Measurements from ENCODE around the gene FAM118A.
"Not testable (repeated sequence)": the region's sequence is repeated elsewhere in the genome, so short reads cannot be mapped to it uniquely, and the experiment has no call there.

The FAM118A gene

GRCh38 chr22:45310977-45311531 lies 1.3 kb downstream of the FAM118A start:
- DNase-seq: no peak

GRCh38 chr22:45312415-45312814 lies 2.7 kb downstream of the FAM118A start:
- no peak for DNase-seq

DNA sequence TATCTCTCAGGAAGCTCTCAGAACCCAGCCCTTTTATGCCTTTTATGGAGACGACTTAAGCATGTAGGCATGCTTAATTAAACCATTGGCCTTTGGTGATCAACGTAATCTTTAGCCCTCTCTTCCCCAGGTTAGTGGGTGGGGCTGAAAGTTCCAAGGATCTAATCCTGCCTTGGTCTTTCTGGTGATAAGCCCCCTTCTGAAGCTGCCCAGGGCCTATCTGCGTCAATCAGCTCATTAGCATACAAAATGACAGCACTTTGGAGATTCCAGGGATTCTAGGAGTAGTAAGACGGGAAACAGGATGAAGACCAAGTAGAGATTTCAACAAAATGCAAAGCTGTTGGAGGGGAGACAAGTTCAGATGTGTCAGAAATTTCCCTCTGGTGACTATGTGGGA lies 3.1 kb downstream of the FAM118A start:
- DNase-seq: no peak

DNA sequence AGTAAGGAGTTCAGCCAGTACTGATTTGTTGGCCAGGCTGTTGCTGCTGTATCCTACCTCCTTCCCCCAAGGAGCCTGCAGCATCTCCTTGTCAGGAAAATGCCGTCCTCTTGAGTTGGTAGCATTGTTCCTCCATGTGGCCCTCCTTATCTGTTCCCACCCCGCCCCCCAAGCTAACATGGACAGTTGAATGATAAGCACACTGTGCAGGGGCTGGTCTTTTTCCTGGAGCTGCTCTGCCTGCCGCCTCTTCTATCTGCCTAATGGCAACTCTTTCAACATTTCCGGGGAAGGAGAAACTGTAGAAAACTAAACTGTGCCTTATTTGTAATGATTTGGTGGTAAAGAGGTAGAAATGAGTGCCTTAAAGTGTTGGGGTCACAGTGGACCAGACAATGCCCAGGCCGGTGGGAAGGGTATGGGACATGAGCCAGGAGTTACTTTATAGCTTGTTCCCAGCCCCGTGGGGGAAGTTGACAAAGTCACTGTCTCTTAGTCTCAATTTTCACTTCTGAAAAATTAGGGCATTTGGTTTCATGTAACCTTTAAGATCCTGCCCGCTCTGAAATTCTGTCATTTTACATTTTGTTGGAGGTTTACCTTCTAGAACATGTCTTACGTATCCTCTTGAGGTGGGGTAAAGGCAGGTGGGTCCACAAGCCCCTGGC lies 4.5 kb downstream of the FAM118A start:
- no peak for DNase-seq

- no peak for DNase-seq
Observed at GRCh38 chr22:45314786-45315185, 5.1 kb downstream of the FAM118A start.

GRCh38 chr22:45316796-45317526 lies 7.2 kb downstream of the FAM118A start:
- no peak for DNase-seq

GRCh38 chr22:45317551-45318167 lies 7.9 kb downstream of the FAM118A start:
- DNase-seq: no peak

GRCh38 chr22:45318168-45318557 lies 8.4 kb downstream of the FAM118A start:
- no peak for DNase-seq

- no peak for DNase-seq
Observed at GRCh38 chr22:45318558-45319323, 9.0 kb downstream of the FAM118A start.

GRCh38 chr22:45319324-45319685 lies 9.6 kb downstream of the FAM118A start:
- DNase-seq: no peak

- DNase-seq: no peak
Observed at GRCh38 chr22:45320357-45320976, 10.7 kb downstream of the FAM118A start.

- no peak for DNase-seq
Observed at GRCh38 chr22:45321827-45322226, 12.1 kb downstream of the FAM118A start.

DNA sequence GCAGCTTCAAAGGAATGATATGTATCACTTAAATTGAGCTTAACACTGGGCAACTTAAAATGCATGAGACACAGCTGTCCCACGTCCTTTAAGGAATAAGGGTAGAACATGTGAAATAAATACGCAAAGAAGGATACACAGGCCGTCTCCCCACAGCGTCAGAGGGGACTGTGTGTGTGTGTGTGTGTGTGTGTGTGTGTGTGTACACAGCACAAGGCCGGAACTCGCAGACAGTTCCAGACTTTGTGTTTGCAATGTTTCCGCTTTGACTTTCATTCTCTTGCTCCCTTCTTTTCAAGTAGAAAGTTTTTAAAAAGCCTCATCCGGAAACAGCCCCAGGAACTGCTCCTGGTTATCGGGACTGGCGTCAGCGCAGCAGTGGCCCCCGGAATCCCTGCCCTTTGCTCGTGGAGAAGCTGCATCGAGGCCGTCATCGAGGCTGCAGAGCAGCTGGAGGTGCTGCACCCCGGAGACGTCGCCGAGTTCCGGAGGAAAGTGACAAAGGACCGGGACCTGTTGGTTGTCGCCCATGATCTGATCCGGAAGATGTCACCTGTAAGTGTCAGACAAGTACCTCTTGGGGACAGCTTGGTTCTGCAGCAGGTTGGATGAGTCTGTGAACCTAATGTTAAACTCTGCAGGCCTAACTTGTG lies 13.3 kb downstream of the FAM118A start:
- no peak for DNase-seq

DNA sequence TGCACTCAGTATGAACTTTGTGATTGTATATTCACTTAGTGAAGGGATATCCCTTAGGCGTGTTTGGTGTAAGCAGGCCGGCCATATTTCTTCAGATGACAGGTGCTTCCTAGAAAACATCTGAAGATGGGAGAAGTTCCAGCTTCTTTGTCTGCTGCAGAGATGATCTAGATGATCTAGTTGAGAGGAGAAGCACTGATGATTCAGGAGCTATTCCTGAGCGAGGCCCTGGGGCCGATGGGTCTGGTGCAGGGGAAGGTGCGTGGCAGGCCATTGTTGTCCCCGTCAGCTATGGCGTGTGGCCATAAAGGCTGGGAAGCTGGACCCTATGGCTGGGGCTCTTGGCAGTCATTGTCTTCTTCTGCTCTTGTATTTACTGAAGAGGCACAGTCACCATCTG lies 14.0 kb downstream of the FAM118A start:
- DNase-seq: no peak

DNA sequence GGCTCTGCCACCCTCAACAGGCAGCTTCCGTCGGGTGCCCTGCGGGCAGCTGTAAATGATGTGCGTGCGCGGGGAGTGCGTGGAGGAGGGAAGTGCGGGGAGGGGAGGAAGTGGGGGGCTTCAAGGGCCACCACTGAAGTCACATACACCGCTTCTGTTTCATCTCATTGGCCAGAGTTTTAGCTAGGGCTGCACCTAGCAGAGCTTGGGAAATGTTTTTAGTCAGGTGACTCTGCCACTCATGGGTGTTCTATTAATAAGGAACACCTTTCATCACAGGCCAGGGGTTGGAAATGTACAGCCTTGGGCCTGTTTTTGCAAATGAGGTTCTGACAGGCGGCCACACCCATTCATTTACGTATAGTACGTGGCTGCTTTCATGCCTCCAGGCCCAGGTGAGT lies 14.6 kb downstream of the FAM118A start:
- no peak for DNase-seq

DNA sequence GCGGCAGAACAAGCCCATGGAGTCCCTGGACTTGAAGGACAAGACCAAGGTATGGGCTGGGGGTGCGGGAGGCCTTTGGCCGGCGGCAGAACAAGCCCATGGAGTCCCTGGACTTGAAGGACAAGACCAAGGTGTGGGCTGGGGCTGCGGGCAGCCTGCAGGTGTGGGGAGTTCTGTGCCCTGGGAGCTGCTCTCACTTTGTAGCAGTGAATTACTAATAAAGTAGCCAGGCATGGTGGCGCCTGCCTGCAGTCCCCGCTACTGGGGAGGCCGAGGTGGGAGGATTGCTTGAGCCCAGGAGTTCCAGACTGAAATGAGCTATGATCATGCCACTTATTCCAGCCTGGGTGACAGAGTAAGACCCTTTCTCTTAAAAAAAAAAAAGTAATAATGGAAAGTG lies 18.5 kb downstream of the FAM118A start:
- DNase-seq: not testable (repeated sequence)

GRCh38 chr22:45328822-45329529 lies 19.2 kb downstream of the FAM118A start:
- no peak for DNase-seq

DNA sequence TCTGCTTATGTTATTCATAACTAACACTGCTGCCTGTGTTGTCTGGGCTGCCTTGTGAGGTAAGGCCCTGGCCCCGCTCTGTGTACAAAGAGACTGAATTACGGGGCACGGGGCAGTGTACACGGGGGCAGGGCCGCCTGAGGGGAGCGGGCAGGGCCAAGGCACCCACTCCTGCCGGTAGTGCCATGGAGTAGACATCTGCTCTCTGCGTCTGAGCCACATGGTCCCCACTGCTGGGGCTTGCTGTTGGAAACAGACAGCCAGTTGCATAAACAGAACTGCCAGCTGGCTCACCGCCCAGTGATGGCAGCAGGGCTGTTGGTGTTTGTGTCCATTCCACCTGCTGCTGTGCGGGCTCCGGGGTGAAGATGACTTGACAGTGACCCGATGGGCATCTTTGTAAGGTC lies 19.8 kb downstream of the FAM118A start:
- no peak for DNase-seq

DNA sequence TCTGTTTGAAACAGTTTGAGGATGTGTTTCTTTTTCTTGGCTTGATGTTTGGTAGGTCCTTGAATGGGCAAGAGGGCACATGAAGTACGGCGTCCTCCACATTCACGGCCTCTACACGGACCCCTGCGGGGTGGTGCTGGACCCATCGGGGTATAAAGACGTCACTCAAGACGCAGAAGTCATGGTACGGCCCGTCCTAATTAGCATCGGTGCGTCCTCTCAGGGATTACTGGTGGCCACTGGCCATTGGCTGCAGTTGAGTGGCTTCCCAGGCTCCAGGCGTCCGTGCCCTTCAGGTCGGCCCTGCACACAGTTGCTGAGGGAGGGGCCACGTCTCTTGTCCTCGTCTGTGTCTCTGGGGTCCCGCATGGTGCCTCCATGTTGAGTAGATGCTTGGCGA lies 20.8 kb downstream of the FAM118A start:
- DNase-seq: no peak

DNA sequence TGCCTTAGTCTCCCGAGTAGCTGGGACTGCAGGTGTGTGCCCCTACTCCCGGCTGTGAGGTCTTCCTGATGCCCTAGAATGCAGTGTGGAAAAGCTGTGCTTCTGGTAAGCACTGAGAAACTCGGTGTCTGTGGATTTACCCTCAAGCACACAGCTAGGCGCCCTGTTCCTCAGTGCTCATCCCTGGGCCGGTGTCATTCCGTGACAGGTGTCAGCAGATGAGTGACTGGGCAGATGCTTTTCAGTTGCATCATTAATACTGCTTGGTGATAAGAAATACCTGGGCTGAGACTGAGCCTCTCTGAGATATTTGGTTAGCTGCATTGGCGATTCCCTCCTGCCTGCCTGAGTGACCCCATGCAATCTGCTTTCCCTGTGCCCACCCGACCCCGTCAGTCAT lies 21.8 kb downstream of the FAM118A start:
- no peak for DNase-seq

DNA sequence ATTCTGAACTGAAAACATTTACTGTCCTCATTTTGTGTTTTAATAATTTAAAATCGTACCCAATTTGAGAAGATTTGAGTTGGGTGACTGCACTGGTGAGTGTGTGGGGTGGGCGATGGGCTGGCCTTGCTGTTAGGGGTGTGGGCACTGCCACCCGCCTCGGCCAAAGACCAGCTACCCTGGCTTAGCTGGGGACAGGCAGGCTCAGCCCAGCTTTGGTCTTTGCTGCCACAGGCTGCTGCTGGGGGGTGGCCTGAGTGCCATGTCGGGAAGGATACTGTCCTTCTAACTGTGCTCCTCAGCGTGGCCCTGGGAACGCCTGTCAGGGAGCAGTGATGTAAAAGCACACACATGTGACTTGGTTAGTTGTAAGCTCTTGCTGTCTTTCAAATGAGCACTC lies 22.3 kb downstream of the FAM118A start:
- DNase-seq: no peak

GRCh38 chr22:45334068-45334467 lies 24.3 kb downstream of the FAM118A start:
- DNase-seq: no peak
